DND-41 (cell line): Measurements from ENCODE around the gene ACTL6B.

Source experiments
- EZH2 ChIP-seq: IDR thresholded peaks from 3 replicates; pipeline ENCODE4 v1.6.1; 2012; ENCODE audit warnings: borderline replicate concordance, low read depth, mild to moderate bottlenecking, moderate library complexity, low read length, inconsistent platforms; ENCODE audit not compliant: severe bottlenecking
- TF ChIP-seq, protein P1 (sequence below): IDR thresholded peaks from 2 replicates; pipeline ENCODE4 v1.5.1; 2012; ENCODE audit warnings: borderline replicate concordance, low read length, moderate library complexity, mild to moderate bottlenecking; ENCODE audit not compliant: poor library complexity, severe bottlenecking; ENCODE audit errors: extremely low read depth

DNA sequence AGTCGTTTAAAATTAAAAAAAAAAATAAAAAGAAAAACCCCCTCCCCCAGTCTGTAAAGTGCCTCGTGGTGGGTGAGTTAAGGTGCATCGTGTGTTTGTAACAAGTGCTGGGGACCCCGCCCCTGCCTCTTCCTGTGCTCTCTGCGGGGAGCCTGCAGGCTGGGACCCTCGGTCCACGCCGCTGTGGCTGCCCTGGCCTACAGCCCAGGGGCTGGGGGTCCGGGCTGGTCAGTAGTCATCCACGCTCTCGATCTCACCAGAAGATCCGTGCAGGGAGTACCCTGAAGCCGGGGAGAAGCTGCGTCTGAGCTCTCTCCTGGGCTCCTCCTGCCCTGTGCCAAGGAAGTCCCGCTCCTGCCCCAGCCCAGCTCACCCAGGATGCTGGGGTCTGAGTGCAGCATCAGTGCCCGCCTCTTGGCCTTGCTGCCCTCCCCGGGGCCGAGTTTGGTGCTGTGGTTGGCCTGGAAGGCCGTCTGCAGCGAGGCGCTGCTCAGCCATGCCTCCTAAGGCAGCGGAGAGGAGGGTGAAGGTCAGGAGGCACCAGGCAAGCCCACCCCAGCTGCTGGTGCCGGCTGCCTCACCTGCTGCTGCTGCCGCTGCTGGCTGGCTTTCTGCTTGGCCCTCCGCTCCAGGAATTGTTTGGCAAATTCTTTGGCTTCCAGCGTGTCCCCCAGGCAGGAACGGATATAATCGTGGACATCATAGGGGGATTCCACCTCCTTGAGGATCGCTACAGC, 25.4 kb upstream of the ACTL6B start:
- TF ChIP-seq, protein P1, sequence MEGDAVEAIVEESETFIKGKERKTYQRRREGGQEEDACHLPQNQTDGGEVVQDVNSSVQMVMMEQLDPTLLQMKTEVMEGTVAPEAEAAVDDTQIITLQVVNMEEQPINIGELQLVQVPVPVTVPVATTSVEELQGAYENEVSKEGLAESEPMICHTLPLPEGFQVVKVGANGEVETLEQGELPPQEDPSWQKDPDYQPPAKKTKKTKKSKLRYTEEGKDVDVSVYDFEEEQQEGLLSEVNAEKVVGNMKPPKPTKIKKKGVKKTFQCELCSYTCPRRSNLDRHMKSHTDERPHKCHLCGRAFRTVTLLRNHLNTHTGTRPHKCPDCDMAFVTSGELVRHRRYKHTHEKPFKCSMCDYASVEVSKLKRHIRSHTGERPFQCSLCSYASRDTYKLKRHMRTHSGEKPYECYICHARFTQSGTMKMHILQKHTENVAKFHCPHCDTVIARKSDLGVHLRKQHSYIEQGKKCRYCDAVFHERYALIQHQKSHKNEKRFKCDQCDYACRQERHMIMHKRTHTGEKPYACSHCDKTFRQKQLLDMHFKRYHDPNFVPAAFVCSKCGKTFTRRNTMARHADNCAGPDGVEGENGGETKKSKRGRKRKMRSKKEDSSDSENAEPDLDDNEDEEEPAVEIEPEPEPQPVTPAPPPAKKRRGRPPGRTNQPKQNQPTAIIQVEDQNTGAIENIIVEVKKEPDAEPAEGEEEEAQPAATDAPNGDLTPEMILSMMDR = no peak
- TF ChIP-seq EZH2 = no peak
